OCI-LY7 (cell line): ENCODE data around the gene RNASE9.

ENCODE experiments used
- CTCF ChIP-seq: fragments of 200-600 bp; sonication (generic); conservative IDR thresholded peaks from 2 replicates; pipeline ENCODE4 v1.5.1; 2014; ENCODE audit warnings: mild to moderate bottlenecking, antibody characterized with exemption, low read length, moderate library complexity, mixed read lengths
- EZH2phosphoT487 ChIP-seq: fragments of 200-600 bp; sonication (generic); IDR thresholded peaks from 2 replicates; pipeline ENCODE4 v1.6.1; 2018; ENCODE audit warnings: low read depth, borderline replicate concordance, mild to moderate bottlenecking, mixed run types, antibody characterized with exemption, low read length, moderate library complexity, mixed read lengths

GRCh38 chr14:20606902-20607242, 46.0 kb upstream of the RNASE9 start:
- no peak for TF ChIP-seq CTCF
- TF ChIP-seq EZH2phosphoT487: no peak
